Neuronal stem cell (in vitro differentiated cells): ENCODE results near the gene LENG1.
"Not testable (repeated sequence)": the region's sequence is repeated elsewhere in the genome, so short reads cannot be mapped to it uniquely, and the experiment has no call there.

Source experiments
- DNase-seq: peaks from one replicate; pipeline ENCODE4 v3.0.0-alpha.2; 2013; ENCODE audit warnings: low spot score
- H2AFZ ChIP-seq: one replicate; pipeline ENCODE4 v1.6.1; 2013; ENCODE audit warnings: mild to moderate bottlenecking, low read length, inconsistent platforms
- H2AK5ac ChIP-seq: 2 replicates; pipeline ENCODE4 v1.6.1; 2013; ENCODE audit warnings: low read depth, mild to moderate bottlenecking, inconsistent platforms, low read length, moderate library complexity, mixed read lengths
- H2BK120ac ChIP-seq: 2 replicates; pipeline ENCODE4 v1.6.1; 2013; ENCODE audit warnings: low read depth, mild to moderate bottlenecking, inconsistent platforms, low read length, moderate library complexity, mixed read lengths
- H2BK12ac ChIP-seq: one replicate; pipeline ENCODE4 v1.6.1; 2013; ENCODE audit warnings: low read length, inconsistent platforms
- H2BK15ac ChIP-seq: 2 replicates; pipeline ENCODE4 v1.6.1; 2013; ENCODE audit warnings: mild to moderate bottlenecking, low read length, inconsistent platforms, mixed read lengths
- H2BK5ac ChIP-seq: one replicate; pipeline ENCODE4 v1.6.1; 2013; ENCODE audit warnings: inconsistent platforms, mild to moderate bottlenecking, low read length, moderate library complexity
- H3K14ac ChIP-seq: one replicate; pipeline ENCODE4 v1.6.1; 2013; ENCODE audit warnings: low read length, inconsistent platforms
- H3K18ac ChIP-seq: 2 replicates; pipeline ENCODE4 v1.6.1; 2013; ENCODE audit warnings: low read length, inconsistent platforms
- H3K23ac ChIP-seq: 2 replicates; pipeline ENCODE4 v1.6.1; 2013; ENCODE audit warnings: low read depth, mild to moderate bottlenecking, mixed read lengths, low read length, inconsistent platforms; ENCODE audit not compliant: poor library complexity
- H3K27ac ChIP-seq: replicated peaks from 3 replicates; pipeline ENCODE4 v1.5.1; 2013; ENCODE audit warnings: low read length, inconsistent platforms
- H3K27me3 ChIP-seq, 3 experiments: 2 replicates each; pipeline ENCODE4 v1.6.1; 2013; ENCODE audit warnings: low read length in 3 of 3, mild to moderate bottlenecking in 2 of 3, inconsistent platforms in 1 of 3, low read depth in 1 of 3, mixed read lengths in 1 of 3, moderate library complexity in 1 of 3; ENCODE audit not compliant: control insufficient read depth in 3 of 3, insufficient read depth in 3 of 3
- H3K36me3 ChIP-seq, 2 donors: replicated peaks in 1 of 2; 2 replicates each; pipeline ENCODE4 v1.6.1; 2013; ENCODE audit warnings: low read length in 2 of 2; ENCODE audit not compliant: control insufficient read depth in 2 of 2, insufficient read depth in 2 of 2
- H3K4ac ChIP-seq: 2 replicates; pipeline ENCODE4 v1.6.1; 2013; ENCODE audit warnings: inconsistent platforms, mild to moderate bottlenecking, low read length, moderate library complexity
- H3K4me1 ChIP-seq, 2 donors: 1 replicate in 1 of 2; 2 replicates in 1 of 2; pipeline ENCODE4 v1.6.1; 2013; ENCODE audit warnings: low read length in 2 of 2, low read depth in 1 of 2; ENCODE audit not compliant: control insufficient read depth in 2 of 2, insufficient read depth in 1 of 2
- H3K4me2 ChIP-seq: one replicate; pipeline ENCODE4 v1.6.1; 2013; ENCODE audit warnings: mild to moderate bottlenecking, low read length, inconsistent platforms; ENCODE audit not compliant: insufficient read depth, poor library complexity, severe bottlenecking
- H3K4me3 ChIP-seq, 2 donors: 2 replicates each; pipeline ENCODE4 v1.5.1; 2013; ENCODE audit warnings: low read length in 2 of 2, mild to moderate bottlenecking in 2 of 2, inconsistent platforms in 1 of 2, moderate library complexity in 1 of 2
- H3K79me1 ChIP-seq: one replicate; pipeline ENCODE4 v1.6.1; 2013; ENCODE audit warnings: low read depth, mild to moderate bottlenecking, inconsistent platforms, low read length, moderate library complexity
- H3K9ac ChIP-seq: one replicate; pipeline ENCODE4 v1.6.1; 2013; ENCODE audit warnings: mild to moderate bottlenecking, low read depth, low read length, inconsistent platforms; ENCODE audit not compliant: poor library complexity
- H3K9me3 ChIP-seq, 2 donors: replicated peaks in 1 of 2; 2 replicates each; pipeline versions ENCODE3 to v1.6.1; 2013; ENCODE audit warnings: low read length in 2 of 2, mild to moderate bottlenecking in 2 of 2, inconsistent platforms in 1 of 2, low read depth in 1 of 2, mixed read lengths in 1 of 2, moderate library complexity in 1 of 2; ENCODE audit not compliant: control insufficient read depth in 2 of 2, insufficient read depth in 1 of 2
- H4K8ac ChIP-seq: one replicate; pipeline ENCODE4 v1.6.1; 2013; ENCODE audit warnings: low read depth, mild to moderate bottlenecking, inconsistent platforms, low read length, moderate library complexity
- H4K91ac ChIP-seq: one replicate; pipeline ENCODE4 v1.6.1; 2013; ENCODE audit warnings: low read length, low read depth, mild to moderate bottlenecking, inconsistent platforms; ENCODE audit not compliant: poor library complexity
- WGBS, 2 donors: extraction: QIAGEN DNeasy Blood & Tissue Kit; methylation state at CpG; one replicate each; pipeline ENCODE4 v1.1.7; 2013; ENCODE audit warnings: missing lambda C conversion rate in 2 of 2, mixed read lengths in 1 of 2; ENCODE audit not compliant: insufficient read length in 2 of 2, insufficient replicate concordance in 1 of 2; ENCODE audit errors: extremely low coverage in 2 of 2; 5-methylcytosine and 5-hydroxymethylcytosine counted together

LENG1 gene

DNA sequence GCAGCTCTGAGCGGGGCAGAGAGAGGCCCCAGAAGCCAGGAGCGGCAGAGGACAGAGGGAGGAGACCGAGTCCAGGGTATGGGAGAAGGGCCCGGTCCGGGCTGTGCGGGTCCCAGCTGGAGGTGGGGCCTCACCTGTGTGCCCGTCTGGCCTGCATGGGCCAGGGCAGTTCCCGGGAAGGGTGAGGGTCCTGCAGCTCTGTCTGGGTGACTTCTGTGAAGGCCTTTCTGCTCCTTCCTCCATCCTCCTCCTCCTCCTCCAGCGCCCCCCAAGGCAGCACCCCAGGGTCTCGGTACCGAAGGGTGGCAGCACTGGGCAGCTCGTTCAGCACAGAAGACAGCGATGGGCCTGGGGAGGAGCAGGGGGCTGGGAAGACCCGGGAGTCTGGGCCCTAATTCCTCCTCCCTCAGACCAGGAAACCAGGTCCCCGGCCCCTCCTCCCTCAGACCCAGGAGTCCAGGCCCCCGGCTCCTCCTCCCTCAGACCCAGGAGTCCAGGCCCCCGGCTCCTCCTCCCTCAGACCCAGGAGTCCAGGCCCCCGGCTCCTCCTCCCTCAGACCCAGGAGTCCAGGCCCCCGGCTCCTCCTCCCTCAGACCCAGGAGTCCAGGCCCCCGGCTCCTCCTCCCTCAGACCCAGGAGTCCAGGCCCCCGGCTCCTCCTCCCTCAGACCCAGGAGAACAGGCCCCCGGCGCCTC is 12.4 kb upstream of the LENG1 start:
- H2BK120ac ChIP-seq, H3K4me2 ChIP-seq, H3K18ac ChIP-seq, H3K23ac ChIP-seq, H3K4me1 ChIP-seq, H2AFZ ChIP-seq, H2BK5ac ChIP-seq, H3K4me3 ChIP-seq, H4K91ac ChIP-seq, H3K9me3 ChIP-seq, H3K27ac ChIP-seq, H2BK12ac ChIP-seq, H2BK15ac ChIP-seq, H3K27me3 ChIP-seq, H3K14ac ChIP-seq, H3K4ac ChIP-seq, H3K79me1 ChIP-seq, DNase-seq: not testable (repeated sequence)
- H4K8ac ChIP-seq: peak overlapping the region; percentile 6
- WGBS, 2 donors: no CpG with 5 or more reads among the region's 23 CpGs
- peak overlapping the region; percentile 63 for H2AK5ac ChIP-seq
- H3K36me3 ChIP-seq: peaks cover 6 to 15% of the 10 kb centered on the region in 2 donors
- H3K9ac ChIP-seq: peak overlapping the region; percentile 44

DNA sequence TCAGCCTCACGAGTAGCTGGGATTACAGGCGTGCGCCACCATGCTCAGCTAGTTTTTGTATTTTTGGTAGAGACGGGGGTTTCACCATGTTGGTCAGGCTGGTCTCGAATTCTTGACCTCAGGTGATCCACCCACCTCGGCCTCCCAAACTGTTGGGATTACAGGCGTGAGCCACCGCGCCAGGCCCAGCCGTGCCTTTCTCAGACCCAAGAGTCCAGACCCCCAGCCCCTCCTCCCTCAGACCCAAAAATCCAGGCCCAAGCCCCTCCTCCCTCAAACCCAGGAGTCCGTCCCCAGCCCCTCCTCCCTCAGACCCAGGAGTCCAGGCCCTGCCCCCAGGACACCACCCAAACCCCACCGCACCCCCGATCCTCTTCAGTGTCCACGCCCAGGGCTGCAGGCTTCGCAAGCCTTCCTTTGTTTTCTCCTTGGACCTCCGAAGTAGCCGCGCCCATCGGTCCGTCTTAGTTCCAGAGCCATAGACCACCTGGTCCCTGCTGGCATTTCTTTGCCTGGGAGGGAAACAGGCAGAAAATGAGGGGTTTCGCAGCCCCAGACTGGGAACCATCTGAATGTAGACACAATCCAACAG is 9.7 kb upstream of the LENG1 start:
- no CpG with 5 or more reads among the region's 21 CpGs for WGBS, 2 donors
- no peak overlapping the region for H3K4ac ChIP-seq
- DNase-seq: no peak
- no peak overlapping the region for H3K14ac ChIP-seq
- peaks cover 9% of the 10 kb centered on the region in 2 donors for H3K9me3 ChIP-seq
- no peak overlapping the region for H3K9ac ChIP-seq
- no peaks in the 10 kb centered on the region for H3K36me3 ChIP-seq
- H2AFZ ChIP-seq: no peak overlapping the region
- no peak overlapping the region for H4K91ac ChIP-seq
- no peak overlapping the region for H2AK5ac ChIP-seq
- H2BK12ac ChIP-seq: no peak overlapping the region
- H3K23ac ChIP-seq: no peak overlapping the region
- H3K79me1 ChIP-seq: no peaks in the 10 kb centered on the region
- peaks cover 0 to 2% (median 0%) of the 10 kb centered on the region in 3 experiments for H3K27me3 ChIP-seq
- no peak overlapping the region for H3K4me2 ChIP-seq
- H4K8ac ChIP-seq: no peak overlapping the region
- H2BK15ac ChIP-seq: no peak overlapping the region
- no peak overlapping the region for H2BK5ac ChIP-seq
- H3K4me1 ChIP-seq: peaks cover 0 to 3% of the 10 kb centered on the region in 2 donors
- no peak overlapping the region for H3K27ac ChIP-seq
- no peak overlapping the region for H3K18ac ChIP-seq
- H3K4me3 ChIP-seq: no peak overlapping the region
- no peak overlapping the region for H2BK120ac ChIP-seq

DNA sequence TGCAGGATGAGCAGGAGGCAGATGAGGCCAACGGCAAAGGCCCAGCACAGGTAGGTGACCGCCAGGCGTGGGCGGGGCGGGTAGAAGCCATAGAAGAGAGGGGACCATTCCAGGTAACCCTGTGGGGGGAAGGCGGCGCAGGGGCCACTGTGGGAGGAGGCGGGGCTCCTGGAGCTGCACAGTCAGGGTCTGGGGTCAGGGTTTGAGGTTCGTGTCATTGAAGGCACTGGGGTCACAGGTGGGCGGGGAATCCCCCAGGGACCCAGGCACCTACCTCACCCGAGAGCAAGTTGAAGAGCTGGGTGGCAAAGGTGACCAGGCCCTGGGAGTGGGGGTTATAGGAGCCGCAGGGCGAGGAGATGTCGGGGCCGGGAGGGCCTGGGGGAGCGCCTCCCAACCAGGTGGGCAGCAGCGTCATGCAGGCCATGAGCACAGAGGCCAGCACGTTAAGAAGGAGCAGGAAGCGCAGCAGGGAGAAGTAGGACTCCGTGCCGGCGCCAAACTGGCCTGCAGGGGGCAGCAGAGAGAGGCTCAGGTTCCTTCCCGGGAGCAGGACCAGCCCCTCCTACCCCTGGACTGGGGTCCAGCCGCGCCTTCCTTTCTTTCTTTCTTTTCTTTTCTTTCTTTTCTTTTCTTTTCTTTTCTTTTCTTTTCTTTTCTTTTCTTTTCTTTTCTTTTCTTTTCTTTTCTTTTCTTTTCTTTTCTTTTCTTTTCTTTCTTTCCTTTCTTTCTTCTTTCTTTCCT is 8.8 kb upstream of the LENG1 start:
- peaks cover 0 to 3% (median 0%) of the 10 kb centered on the region in 3 experiments for H3K27me3 ChIP-seq
- H3K4me3 ChIP-seq: no peak overlapping the region
- peak overlapping the region; percentile 63 for H3K9ac ChIP-seq
- H2AFZ ChIP-seq: peak overlapping the region; percentile 47
- H2BK120ac ChIP-seq: no peak overlapping the region
- peak overlapping the region; percentile 56 for H3K14ac ChIP-seq
- no peak overlapping the region for H3K4me2 ChIP-seq
- H3K9me3 ChIP-seq: peaks cover 14 to 15% of the 10 kb centered on the region in 2 donors
- peak overlapping the region; percentile 65 for H3K18ac ChIP-seq
- no peaks in the 10 kb centered on the region for H3K36me3 ChIP-seq
- H3K79me1 ChIP-seq: no peaks in the 10 kb centered on the region
- H3K23ac ChIP-seq: peak overlapping the region; percentile 5
- peak overlapping the region; percentile 71 for H2AK5ac ChIP-seq
- H3K4me1 ChIP-seq: peaks cover 0 to 3% of the 10 kb centered on the region in 2 donors
- H4K8ac ChIP-seq: no peak overlapping the region
- no peak overlapping the region for H2BK5ac ChIP-seq
- DNase-seq: peak; percentile 86
- H4K91ac ChIP-seq: no peak overlapping the region
- no peak overlapping the region for H2BK12ac ChIP-seq
- H3K27ac ChIP-seq: no peak overlapping the region
- H3K4ac ChIP-seq: no peak overlapping the region
- H2BK15ac ChIP-seq: peak overlapping the region; percentile 37
- WGBS, 2 donors: no CpG with 5 or more reads among the region's 25 CpGs

DNA sequence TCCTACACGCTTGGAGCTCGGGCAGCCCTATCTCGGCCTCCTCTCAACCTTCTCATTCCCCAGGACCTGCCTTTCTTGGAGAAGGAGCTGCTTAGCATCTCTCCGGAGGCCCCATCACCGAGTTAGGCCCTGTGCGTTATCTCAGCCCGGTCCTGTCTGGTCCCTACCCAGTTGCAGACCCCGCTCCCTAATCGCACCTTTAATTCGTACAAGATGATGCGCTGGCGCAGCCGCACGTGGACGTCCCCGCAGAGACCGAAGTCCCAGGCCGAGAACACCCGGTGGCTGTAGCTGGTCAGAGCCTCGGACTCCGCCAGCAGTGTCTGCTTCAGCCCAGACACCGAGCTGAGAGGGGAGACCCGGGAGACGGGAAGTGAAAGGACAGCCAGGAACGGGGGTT is 5.7 kb upstream of the LENG1 start:
- no peak overlapping the region for H3K23ac ChIP-seq
- H4K8ac ChIP-seq: no peak overlapping the region
- no peak overlapping the region for H3K9ac ChIP-seq
- H3K4me2 ChIP-seq: no peak overlapping the region
- no peak overlapping the region for H3K18ac ChIP-seq
- peaks cover 2 to 4% of the 10 kb centered on the region in 2 donors for H3K36me3 ChIP-seq
- no peak overlapping the region for H4K91ac ChIP-seq
- H3K27me3 ChIP-seq: peaks cover 0 to 3% (median 0%) of the 10 kb centered on the region in 3 experiments
- no peaks in the 10 kb centered on the region for H3K79me1 ChIP-seq
- no peak overlapping the region for H2AFZ ChIP-seq
- H2BK120ac ChIP-seq: no peak overlapping the region
- H2BK15ac ChIP-seq: no peak overlapping the region
- H3K4me1 ChIP-seq: peaks cover 6 to 9% of the 10 kb centered on the region in 2 donors
- no peak overlapping the region for H3K27ac ChIP-seq
- DNase-seq: no peak
- H3K14ac ChIP-seq: no peak overlapping the region
- H3K4ac ChIP-seq: no peak overlapping the region
- no peak overlapping the region for H2AK5ac ChIP-seq
- no CpG with 5 or more reads among the region's 25 CpGs for WGBS, 2 donors
- H3K9me3 ChIP-seq: peaks cover 14 to 20% of the 10 kb centered on the region in 2 donors
- no peak overlapping the region for H2BK5ac ChIP-seq
- no peak overlapping the region for H2BK12ac ChIP-seq
- H3K4me3 ChIP-seq: no peak overlapping the region
